Germinal center (tissue), 1 donor: ENCODE measurements around the gene SLC38A8.
A peak's percentile ranks its signal among the peaks of the same experiment; 100 is the strongest.

Source experiments
- DNase-seq: peaks from one replicate; pipeline ENCODE4 v3.0.0; 2012; ENCODE audit warnings: mixed read lengths, low spot score

The SLC38A8 gene

DNA sequence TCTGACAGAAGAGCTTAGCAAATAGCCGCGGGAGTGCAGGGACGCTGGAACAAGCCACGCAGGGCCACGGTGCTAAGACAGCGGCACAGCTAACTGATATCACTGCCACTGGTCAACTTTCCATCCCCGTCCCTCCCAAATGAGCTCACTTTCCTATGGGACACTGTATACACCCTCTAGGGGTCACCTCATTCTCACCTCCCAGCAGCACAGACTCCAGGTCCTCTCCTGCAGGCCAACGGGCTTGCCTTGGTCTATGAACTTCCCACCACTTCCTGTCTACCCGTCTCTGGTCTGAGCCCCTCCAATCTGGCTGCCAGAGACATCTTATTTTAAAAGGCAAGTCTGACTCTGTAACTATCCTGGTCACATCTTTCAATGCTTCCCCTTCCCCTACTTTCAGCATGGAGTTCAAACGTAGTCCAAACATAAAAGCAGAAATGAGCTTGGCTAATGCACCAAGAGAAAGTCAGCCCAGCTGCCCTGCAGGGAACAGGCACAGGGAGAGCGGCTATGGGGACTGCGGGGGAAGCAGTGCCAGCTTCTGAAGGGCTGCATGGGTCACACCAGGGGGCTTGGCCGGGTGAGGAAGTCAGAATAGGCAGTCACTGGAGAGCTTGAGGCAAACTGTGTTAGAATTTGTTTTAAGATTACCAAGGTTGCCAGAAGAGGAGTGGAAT is 26.3 kb upstream of the SLC38A8 start:
- DNase-seq, result no peak

DNA sequence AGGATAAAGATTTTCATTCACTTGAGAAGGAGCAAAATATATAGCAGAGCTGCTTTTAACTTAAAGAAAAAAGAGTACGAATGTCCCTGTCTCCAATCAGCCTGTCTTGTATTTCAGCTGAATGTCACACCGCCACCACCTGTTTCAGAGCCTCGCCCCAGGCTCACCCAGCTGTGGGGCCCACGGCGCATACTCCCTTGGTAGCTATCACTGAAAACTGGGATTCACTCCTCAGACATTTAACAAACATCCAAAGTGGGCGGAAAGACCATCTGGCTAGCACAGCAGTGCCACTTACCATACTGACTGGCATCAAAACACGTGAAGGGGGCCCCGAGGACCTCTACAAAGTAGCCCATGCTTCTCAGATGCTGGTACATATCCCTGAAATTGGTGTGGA is 25.4 kb upstream of the SLC38A8 start:
- no peak for DNase-seq

DNA sequence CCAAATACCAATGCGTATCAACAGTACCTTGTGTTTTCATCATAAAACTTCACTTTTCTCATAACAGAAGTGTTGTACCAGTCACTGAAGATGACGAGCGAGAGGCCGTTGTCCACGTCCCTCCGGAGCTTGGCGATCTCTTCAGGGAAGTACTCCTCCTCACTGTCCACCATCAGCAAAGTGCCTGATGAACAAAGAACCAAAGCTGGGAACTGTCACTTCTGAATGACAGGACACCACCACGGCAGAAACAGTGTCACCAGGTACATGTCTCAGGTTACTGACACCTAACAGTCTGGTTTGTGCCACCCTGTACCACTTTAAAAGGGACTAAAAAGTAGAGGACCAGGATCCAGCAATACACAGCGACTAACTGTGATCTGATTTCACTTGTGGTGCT is 25.0 kb upstream of the SLC38A8 start:
- DNase-seq, result no peak

DNA sequence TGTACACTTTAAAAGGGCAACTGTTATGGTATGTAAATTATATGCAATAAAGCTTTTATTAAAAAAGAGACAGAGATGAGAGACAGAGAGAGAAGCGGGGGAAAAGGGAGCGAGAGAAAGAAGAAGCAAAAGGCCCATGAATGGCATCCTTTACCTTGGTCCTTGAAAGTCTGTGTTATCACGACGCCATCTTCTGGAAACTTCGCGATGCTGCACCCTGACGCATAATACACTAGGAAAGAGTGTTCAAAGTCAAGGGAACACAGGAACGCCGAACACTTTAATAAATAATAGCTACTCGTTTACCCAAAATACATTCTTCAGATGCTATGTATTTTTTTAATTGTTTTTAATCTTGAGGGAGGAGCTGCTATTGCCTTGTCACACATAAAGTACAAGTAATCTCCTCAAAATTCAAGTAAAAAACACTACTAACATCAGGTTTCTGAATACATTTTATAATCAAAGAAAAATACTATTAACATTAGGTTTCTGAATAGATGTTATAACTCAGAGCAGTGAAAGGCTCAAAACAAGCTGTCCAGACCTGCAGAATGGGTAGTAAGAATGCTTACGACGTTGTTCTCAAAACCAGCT is 23.0 kb upstream of the SLC38A8 start:
- no peak for DNase-seq

DNA sequence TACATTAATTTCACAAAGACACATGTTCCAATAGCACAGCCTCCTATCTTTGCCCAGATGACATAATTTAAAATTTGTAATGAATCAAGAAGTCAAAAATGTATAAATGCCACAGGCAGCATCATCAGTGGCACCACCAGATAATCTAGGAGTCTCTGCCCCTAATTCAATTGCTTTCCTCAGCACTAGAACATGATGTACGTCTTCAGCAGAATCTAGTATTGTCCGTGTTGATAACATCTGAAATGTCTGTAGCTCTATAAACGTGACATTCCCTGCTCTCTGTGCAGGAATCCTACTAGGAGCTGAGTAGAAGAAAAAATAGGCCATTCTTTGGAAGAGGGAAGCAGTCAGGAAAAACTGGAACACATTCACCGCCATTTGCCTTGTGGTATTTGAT is 21.4 kb upstream of the SLC38A8 start:
- DNase-seq, result no peak

GRCh38 chr16:84062734-84063640 is 20.4 kb upstream of the SLC38A8 start:
- DNase-seq, result peak; percentile 50

DNA sequence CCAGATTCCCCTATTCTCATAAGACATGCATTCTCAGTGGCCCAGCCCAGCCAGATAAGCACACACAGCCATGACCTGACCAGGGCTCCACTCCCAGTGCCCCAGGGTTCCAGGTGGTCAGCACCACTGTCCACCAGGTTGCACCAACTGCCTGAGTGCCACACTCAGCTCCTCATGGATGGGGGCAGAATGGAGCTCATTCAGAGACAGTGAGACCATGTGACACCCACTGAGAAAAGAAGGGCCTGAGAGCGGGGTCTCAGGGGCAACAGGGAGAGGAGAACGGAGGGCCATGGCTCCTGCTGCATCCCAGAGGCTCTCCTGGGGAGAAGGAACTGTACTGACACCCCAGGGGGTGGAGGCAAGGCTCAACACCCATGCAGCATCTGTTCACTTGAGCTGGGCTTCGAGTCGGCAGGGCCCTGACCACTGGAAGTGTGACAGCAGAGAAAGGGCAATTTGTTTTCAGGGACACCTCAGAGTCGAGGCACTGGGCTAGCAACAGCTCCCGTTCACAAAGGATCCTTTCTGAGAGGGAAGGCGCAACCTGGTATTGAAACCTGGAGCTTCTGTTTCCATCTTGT is 18.7 kb upstream of the SLC38A8 start:
- DNase-seq, result no peak

GRCh38 chr16:84059946-84060901 is 17.6 kb upstream of the SLC38A8 start:
- DNase-seq, result no peak

DNA sequence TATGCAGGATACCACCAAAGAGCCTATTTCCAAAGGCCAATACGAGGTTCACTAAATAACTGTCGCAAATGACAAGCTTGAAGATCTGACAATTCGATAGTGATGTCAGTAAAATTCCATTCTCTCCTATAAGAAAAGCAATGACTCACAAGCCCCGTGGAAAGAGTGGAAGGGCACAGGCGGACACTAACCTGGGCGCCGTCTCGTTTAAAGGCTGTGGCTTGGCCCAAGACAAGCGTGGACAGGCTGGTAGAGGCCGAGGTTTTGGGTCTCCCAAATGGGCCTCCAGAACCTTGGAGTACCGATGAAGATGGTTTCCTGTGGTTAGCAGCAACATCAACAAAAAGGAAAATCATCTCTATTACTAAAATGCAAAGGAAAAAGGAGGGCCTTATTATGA is 16.5 kb upstream of the SLC38A8 start:
- no peak for DNase-seq

GRCh38 chr16:84058664-84059063 is 16.1 kb upstream of the SLC38A8 start:
- DNase-seq, result no peak

DNA sequence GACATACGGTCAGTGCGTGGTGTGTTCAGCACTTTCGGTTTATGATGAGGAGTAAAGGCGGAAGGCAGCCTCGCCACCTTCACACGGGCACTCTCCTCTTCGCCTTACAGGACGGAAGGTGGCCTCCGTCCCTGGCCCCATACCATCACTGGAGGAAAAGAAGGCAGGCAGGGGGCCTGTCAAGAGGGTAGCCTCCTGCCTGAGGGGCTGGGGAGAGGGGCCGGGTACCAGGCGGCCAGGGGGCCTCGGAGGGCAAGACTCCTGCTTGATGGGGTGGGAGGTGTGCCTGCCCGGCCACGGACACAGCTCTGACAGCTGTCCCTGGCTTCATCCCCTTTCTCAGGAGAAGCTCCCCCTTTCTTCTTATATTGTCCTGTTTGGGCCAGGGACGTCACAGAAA is 15.6 kb upstream of the SLC38A8 start:
- DNase-seq, result no peak

GRCh38 chr16:84056933-84057332 is 14.3 kb upstream of the SLC38A8 start:
- DNase-seq, result no peak

DNA sequence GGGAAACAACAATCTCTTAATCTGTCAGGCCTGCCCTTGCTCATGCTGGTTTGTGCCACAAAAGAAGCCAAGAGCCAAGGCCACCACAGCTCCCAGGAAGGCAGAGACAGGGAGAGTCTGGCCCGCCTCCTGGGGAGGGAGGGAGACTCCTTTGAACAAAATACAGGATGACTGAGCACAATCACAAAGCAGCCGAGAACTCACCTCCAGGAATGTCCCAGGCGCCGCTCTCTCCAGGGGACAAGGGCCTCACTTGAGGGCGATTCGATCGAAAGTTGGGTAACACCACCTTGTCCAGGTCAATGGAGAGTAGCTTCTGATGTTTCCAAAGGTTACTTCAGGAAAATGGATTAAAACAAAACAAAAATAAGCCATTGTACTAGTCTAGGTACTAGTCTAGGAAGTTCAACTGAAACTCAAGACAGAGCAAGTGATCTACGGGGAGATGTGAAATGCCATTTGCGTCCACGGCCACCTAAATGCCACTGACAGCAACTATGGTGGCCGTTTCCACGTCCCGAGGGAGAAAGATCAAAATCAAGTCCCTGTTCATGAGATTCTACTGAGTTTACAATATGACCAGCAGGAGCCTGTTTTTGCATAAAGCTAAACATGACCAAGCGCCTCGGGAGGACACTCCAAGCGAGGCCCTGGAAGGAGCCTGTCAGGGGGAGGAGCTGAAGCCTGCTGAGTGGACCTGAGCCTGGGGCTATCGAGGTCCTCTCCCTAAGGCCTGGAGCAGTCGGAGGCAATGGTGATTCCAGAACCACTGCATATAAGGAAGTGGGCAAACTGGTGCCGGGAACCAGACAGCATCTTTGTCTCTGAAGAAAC is 13.4 kb upstream of the SLC38A8 start:
- no peak for DNase-seq

- no peak for DNase-seq
Observed at GRCh38 chr16:84055366-84055765, 12.8 kb upstream of the SLC38A8 start.

GRCh38 chr16:84054916-84055315 is 12.3 kb upstream of the SLC38A8 start:
- DNase-seq, result no peak

- no peak for DNase-seq
Observed at GRCh38 chr16:84054271-84054670, 11.7 kb upstream of the SLC38A8 start.

GRCh38 chr16:84053237-84053636 is 10.6 kb upstream of the SLC38A8 start:
- no peak for DNase-seq

- no peak for DNase-seq
Observed at GRCh38 chr16:84052071-84052622, 9.6 kb upstream of the SLC38A8 start.

- no peak for DNase-seq
Observed at GRCh38 chr16:84050316-84050715, 7.7 kb upstream of the SLC38A8 start.

- DNase-seq, result no peak
Observed at GRCh38 chr16:84049403-84050060, 6.9 kb upstream of the SLC38A8 start.
